BE2C (cell line): ENCODE data around the gene CCER1.

Experiments
- DNase-seq: peaks from one replicate; pipeline ENCODE4 v3.0.0-alpha.2; 2020
- H3K27me3 ChIP-seq: fragments of 250-450 bp; sonication (Bioruptor Pico); 2 replicates; pipeline ENCODE4 v1.5.1; 2020; ENCODE audit warnings: mild to moderate bottlenecking
- H3K36me3 ChIP-seq: fragments of 250-450 bp; sonication (Bioruptor Pico); 2 replicates; pipeline ENCODE4 v1.5.1; 2020; ENCODE audit warnings: mild to moderate bottlenecking
- H3K4me1 ChIP-seq: fragments of 250-450 bp; sonication (Bioruptor Pico); 2 replicates; pipeline ENCODE4 v1.5.1; 2020
- H3K4me3 ChIP-seq: 2 replicates; pipeline ENCODE4 v1.5.1; 2011; ENCODE audit warnings: low read depth, low read length
- H3K9me3 ChIP-seq: fragments of 250-450 bp; sonication (Bioruptor Pico); 2 replicates; pipeline ENCODE4 v1.5.1; 2020
- TF ChIP-seq, protein P1 (sequence below): IDR thresholded peaks from 2 replicates; pipeline ENCODE4 v1.5.1; 2012; ENCODE audit warnings: mild to moderate bottlenecking, low read depth, low read length

CCER1 gene

DNA sequence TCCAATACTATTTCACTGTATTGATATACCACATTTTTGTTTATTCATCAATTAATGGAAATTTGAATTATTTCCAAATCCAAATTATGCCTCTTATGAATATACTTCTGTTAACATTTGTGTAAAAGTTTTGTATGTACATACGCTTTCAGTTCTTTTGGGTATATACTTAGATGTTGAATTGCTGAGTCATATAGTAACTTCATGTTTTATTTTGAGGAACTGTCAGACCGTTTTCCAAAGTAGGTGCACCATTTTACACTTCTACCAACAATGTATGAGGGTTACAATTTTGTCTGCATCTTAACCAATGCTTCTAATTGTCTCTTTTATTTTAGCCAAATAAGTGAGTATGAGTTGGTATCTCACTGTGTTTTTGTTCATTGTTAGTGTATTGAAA is 10.2 kb upstream of the CCER1 start:
- Histone ChIP-seq H3K9me3 (no peaks in the 10 kb centered on the region), H3K4me3 (no peak overlapping the region), H3K36me3 (no peaks in the 10 kb centered on the region), H3K4me1 (no peaks in the 10 kb centered on the region), H3K27me3 (no peaks in the 10 kb centered on the region)
- TF ChIP-seq, protein P1, sequence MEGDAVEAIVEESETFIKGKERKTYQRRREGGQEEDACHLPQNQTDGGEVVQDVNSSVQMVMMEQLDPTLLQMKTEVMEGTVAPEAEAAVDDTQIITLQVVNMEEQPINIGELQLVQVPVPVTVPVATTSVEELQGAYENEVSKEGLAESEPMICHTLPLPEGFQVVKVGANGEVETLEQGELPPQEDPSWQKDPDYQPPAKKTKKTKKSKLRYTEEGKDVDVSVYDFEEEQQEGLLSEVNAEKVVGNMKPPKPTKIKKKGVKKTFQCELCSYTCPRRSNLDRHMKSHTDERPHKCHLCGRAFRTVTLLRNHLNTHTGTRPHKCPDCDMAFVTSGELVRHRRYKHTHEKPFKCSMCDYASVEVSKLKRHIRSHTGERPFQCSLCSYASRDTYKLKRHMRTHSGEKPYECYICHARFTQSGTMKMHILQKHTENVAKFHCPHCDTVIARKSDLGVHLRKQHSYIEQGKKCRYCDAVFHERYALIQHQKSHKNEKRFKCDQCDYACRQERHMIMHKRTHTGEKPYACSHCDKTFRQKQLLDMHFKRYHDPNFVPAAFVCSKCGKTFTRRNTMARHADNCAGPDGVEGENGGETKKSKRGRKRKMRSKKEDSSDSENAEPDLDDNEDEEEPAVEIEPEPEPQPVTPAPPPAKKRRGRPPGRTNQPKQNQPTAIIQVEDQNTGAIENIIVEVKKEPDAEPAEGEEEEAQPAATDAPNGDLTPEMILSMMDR = no peak
- no peak for DNase-seq

DNA sequence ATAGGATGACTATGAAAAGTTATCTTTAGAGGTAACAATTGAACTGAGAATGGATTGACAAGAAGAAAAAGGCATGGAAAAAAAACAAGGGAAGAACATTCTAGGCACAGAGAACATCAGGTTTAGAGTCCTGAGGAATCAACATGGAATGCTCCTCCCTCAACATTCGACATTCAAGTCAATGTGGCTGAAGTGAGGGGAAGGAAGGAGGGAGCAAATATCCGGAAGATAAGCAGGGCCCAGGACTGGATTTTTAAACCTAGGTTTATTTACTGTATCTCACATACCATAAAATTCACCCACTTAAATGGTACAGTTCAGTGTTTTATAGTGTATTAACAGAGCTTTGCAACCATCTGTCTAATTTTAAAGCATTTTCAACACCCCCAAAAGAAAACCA is 9.6 kb upstream of the CCER1 start:
- H3K9me3 ChIP-seq = no peaks in the 10 kb centered on the region
- DNase-seq = no peak
- no peaks in the 10 kb centered on the region for H3K4me1 ChIP-seq
- no peaks in the 10 kb centered on the region for H3K27me3 ChIP-seq
- TF ChIP-seq, protein P1 = no peak
- H3K36me3 ChIP-seq = no peaks in the 10 kb centered on the region
- H3K4me3 ChIP-seq = no peak overlapping the region

DNA sequence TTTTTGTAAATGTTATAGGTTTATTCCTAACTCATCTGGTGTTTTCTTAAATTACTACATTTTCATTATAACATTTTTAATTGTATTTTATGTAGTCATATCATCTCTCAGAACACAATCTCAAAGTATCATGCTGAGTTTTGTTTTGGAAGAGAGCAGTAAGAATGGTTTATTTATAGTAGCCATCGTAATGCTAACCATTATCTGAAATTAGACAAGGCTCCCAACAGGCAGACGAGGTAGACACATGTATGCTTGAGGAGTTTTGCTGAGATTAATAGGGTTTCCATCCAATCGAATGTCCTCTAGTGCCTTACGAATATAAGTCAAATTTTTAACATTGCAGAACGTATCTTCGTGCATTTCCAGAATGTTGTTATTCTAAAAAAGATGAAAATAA is 9.0 kb upstream of the CCER1 start:
- no peaks in the 10 kb centered on the region for H3K9me3 ChIP-seq
- TF ChIP-seq, protein P1 = no peak
- H3K27me3 ChIP-seq = no peaks in the 10 kb centered on the region
- H3K4me1 ChIP-seq = no peaks in the 10 kb centered on the region
- no peaks in the 10 kb centered on the region for H3K36me3 ChIP-seq
- H3K4me3 ChIP-seq = no peak overlapping the region
- DNase-seq = no peak

DNA sequence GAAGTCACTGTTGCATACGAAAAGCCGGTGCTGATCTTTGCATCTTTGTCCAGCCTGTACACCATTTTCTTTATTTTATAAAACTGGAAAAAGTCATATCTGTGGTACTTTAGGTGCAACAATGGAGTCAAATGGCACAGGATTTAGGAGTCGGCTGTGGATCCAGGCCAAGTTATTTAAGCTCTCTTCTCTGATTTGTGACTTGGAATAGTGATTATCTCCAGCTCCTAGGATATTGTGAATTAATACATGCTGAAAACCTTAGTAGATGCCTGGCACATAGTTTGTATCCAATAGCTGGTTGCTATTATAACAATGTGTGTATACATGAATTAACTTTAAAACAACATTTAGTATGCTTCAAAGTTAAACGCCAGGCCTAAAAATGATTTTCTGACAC is 6.2 kb upstream of the CCER1 start:
- no peaks in the 10 kb centered on the region for H3K9me3 ChIP-seq
- H3K4me1 ChIP-seq = no peaks in the 10 kb centered on the region
- H3K36me3 ChIP-seq = no peaks in the 10 kb centered on the region
- no peaks in the 10 kb centered on the region for H3K27me3 ChIP-seq
- no peak for DNase-seq
- H3K4me3 ChIP-seq = no peak overlapping the region
- TF ChIP-seq, protein P1 = no peak

DNA sequence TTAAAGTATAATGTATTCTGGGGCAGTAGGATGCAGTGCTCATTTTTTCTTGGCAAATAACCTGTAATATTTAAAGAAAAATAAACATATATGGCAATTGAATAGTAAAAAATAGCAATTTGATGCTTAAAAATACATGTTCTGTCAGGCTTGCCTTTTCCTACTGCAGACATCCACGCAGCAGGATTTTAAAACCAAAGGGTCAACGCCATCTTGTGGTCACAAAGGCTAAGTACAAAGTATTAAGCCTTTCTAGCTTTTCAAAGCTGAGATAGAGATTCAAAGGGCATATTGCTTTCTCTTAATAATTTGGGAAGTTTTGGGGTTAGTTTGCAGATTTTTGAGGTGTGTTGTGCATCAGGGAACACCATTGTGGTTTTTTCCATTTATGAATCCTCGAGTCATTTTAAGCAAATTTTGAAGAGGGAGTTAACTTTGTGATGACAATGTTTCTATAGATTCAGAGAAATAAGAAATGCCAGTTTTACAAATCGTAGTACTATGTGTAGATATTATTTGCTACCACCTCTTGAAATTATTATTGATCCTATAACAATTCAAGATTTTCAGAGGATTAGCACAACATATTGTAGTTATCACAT is 4.7 kb upstream of the CCER1 start:
- Histone ChIP-seq H3K4me3 (no peak overlapping the region), H3K36me3 (no peaks in the 10 kb centered on the region), H3K27me3 (no peaks in the 10 kb centered on the region), H3K4me1 (no peaks in the 10 kb centered on the region), H3K9me3 (no peaks in the 10 kb centered on the region)
- TF ChIP-seq, protein P1 = peak; percentile 81
- DNase-seq = peak; percentile 41

DNA sequence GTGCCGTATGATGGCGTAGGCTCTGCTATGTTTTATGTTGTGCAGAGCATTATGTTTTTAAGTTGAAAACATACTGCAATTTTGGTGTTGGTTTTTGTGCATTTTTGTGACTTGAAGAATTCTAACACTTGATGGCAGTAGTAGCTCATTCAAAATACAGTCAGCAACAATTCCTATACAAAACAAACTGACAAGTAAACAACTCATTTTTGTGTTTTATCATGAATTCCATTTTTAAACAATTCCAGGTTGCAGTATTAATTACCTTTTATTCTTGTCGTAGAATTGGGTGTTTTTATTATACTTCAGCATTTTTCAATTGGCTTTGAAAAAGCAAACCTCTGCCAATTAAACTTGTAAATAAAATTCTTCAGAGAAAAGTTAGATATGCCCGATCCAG is 4.1 kb upstream of the CCER1 start:
- Histone ChIP-seq H3K4me1 (no peaks in the 10 kb centered on the region), H3K9me3 (no peaks in the 10 kb centered on the region), H3K27me3 (no peaks in the 10 kb centered on the region), H3K4me3 (no peak overlapping the region), H3K36me3 (no peaks in the 10 kb centered on the region)
- no peak for DNase-seq
- TF ChIP-seq, protein P1 = no peak; the same call in 1 of the 2 replicates
